ENCODE results near the gene GPANK1.

DNA sequence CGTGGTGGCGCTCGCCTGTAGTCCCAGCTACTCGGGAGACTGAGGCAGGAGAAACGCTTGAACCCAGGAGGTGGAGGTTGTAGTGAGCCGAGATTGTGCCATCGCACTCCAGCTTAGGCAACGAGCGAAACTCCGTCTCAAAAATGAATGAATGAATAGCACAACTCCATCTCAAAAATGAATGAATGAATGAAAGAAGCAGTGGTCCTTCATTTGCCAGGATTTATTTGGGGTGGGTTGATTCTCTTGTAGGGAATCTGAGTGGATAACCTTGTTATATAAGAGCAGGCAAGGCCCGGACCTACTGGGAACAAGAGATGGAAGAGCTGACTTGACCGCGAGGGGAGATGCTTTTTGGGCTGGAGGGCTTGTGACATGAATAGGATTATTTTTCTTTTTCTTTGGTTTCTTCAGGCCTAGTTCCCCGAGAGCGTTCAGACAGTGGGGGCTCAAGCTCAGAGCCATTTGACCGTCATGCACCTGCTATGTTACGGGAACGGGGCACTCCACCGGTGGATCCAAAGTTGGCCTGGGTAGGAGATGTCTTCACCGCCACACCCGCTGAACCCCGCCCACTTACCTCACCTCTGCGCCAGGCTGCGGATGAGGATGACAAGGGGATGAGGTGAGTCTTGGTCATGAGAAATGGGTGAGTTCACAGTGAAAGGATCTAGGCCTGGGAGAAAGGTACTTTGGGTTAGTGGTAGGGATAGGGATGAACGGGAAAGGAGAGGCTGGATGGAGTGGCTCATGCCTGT lies 34.4 kb downstream of the GPANK1 start:
- TF ChIP-seq ZNF76 (tag by site-specific recombination; IDR thresholded peaks at IDR 0.05; ENCODE audit: borderline replicate concordance, low read depth) (no peak), ZBTB21 (tag by site-specific recombination; IDR thresholded peaks at IDR 0.05) (no peak), ZBTB20 (tag by site-specific recombination; IDR thresholded peaks at IDR 0.05) (no peak), BCL11B (tag by site-specific recombination; IDR thresholded peaks at IDR 0.05; ENCODE audit: low read depth) (no peak), MZF1 (tag by site-specific recombination; IDR thresholded peaks at IDR 0.05; ENCODE audit: borderline replicate concordance) (no peak), ZFP37 (tag by site-specific recombination; IDR thresholded peaks at IDR 0.05) (no peak), ZNF404 (tag by site-specific recombination; IDR thresholded peaks at IDR 0.05) (no peak), ZNF146 (tag by site-specific recombination; IDR thresholded peaks at IDR 0.05) (no peak), KLF16 (tag by site-specific recombination; IDR thresholded peaks at IDR 0.05) (no peak)
- TF ChIP-seq, protein P1, sequence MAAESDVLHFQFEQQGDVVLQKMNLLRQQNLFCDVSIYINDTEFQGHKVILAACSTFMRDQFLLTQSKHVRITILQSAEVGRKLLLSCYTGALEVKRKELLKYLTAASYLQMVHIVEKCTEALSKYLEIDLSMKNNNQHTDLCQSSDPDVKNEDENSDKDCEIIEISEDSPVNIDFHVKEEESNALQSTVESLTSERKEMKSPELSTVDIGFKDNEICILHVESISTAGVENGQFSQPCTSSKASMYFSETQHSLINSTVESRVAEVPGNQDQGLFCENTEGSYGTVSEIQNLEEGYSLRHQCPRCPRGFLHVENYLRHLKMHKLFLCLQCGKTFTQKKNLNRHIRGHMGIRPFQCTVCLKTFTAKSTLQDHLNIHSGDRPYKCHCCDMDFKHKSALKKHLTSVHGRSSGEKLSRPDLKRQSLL (tag by site-specific recombination; IDR thresholded peaks at IDR 0.05): no peak
- TF ChIP-seq, protein P2, sequence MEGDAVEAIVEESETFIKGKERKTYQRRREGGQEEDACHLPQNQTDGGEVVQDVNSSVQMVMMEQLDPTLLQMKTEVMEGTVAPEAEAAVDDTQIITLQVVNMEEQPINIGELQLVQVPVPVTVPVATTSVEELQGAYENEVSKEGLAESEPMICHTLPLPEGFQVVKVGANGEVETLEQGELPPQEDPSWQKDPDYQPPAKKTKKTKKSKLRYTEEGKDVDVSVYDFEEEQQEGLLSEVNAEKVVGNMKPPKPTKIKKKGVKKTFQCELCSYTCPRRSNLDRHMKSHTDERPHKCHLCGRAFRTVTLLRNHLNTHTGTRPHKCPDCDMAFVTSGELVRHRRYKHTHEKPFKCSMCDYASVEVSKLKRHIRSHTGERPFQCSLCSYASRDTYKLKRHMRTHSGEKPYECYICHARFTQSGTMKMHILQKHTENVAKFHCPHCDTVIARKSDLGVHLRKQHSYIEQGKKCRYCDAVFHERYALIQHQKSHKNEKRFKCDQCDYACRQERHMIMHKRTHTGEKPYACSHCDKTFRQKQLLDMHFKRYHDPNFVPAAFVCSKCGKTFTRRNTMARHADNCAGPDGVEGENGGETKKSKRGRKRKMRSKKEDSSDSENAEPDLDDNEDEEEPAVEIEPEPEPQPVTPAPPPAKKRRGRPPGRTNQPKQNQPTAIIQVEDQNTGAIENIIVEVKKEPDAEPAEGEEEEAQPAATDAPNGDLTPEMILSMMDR (tag by site-specific recombination; IDR thresholded peaks at IDR 0.05): no peak

Data from HEK293 (cell line).